Loucy (cell line): ENCODE results near the gene CRHR1.
A peak's percentile ranks its signal among the peaks of the same experiment; 100 is the strongest.

Experiments
- H2AFZ ChIP-seq: fragments of 200-600 bp; sonication (generic); 2 replicates; pipeline ENCODE4 v1.6.0; 2016; ENCODE audit warnings: antibody characterized with exemption, mild to moderate bottlenecking, low read length, moderate library complexity
- H3F3A ChIP-seq: fragments of 200-600 bp; 2 replicates; pipeline ENCODE4 v1.6.0; 2016; ENCODE audit warnings: antibody characterized with exemption, low read depth, mild to moderate bottlenecking
- H3K27me3 ChIP-seq: fragments of 200-600 bp; sonication (generic); 2 replicates; pipeline ENCODE4 v1.6.1; 2014; ENCODE audit warnings: low read length, mild to moderate bottlenecking; ENCODE audit not compliant: insufficient read depth, poor library complexity, severe bottlenecking
- H3K36me3 ChIP-seq: fragments of 200-600 bp; sonication (generic); 2 replicates; pipeline ENCODE4 v1.6.1; 2016; ENCODE audit warnings: low read length; ENCODE audit not compliant: insufficient read depth
- H3K4me1 ChIP-seq: fragments of 200-600 bp; sonication (generic); 2 replicates; pipeline ENCODE4 v1.5.1; 2014; ENCODE audit warnings: low read length, mild to moderate bottlenecking; ENCODE audit not compliant: insufficient read depth, poor library complexity, severe bottlenecking
- H3K4me2 ChIP-seq: fragments of 200-600 bp; sonication (generic); 2 replicates; pipeline ENCODE4 v1.6.0; 2014; ENCODE audit warnings: antibody characterized with exemption, low read length, low read depth, mild to moderate bottlenecking; ENCODE audit not compliant: poor library complexity, severe bottlenecking
- H3K4me3 ChIP-seq: fragments of 200-600 bp; sonication (generic); 2 replicates; pipeline ENCODE4 v1.5.1; 2014; ENCODE audit warnings: low read length, mild to moderate bottlenecking, mixed read lengths; ENCODE audit not compliant: poor library complexity, severe bottlenecking
- H3K79me2 ChIP-seq: fragments of 200-600 bp; sonication (generic); 2 replicates; pipeline ENCODE4 v1.6.1; 2014; ENCODE audit warnings: low read length; ENCODE audit not compliant: insufficient read depth
- H3K9ac ChIP-seq: fragments of 200-600 bp; sonication (generic); 2 replicates; pipeline ENCODE4 v1.6.0; 2014; ENCODE audit warnings: mild to moderate bottlenecking, low read depth, low read length, moderate library complexity; ENCODE audit not compliant: poor library complexity, severe bottlenecking
- H3K9me2 ChIP-seq: fragments of 200-600 bp; sonication (generic); replicated peaks from 2 replicates; pipeline ENCODE4 v1.6.1; 2016; ENCODE audit warnings: low read depth, low read length, mixed read lengths
- H3K9me3 ChIP-seq: fragments of 200-600 bp; sonication (generic); 2 replicates; pipeline ENCODE4 v1.6.1; 2014; ENCODE audit warnings: mild to moderate bottlenecking, antibody characterized with exemption, low read length, low read depth; ENCODE audit not compliant: insufficient read depth
- H4K20me1 ChIP-seq: fragments of 200-600 bp; sonication (generic); 2 replicates; pipeline ENCODE4 v1.6.0; 2014; ENCODE audit warnings: antibody characterized with exemption, low read length, mild to moderate bottlenecking; ENCODE audit not compliant: insufficient read depth, poor library complexity, severe bottlenecking
- CTCF ChIP-seq: fragments of 200-600 bp; sonication (generic); conservative IDR thresholded peaks from 2 replicates; pipeline ENCODE4 v1.5.1; 2014; ENCODE audit warnings: mild to moderate bottlenecking, antibody characterized with exemption, low read length
- EZH2phosphoT487 ChIP-seq: fragments of 200-600 bp; IDR thresholded peaks from 2 replicates; pipeline ENCODE4 v1.6.1; 2018; ENCODE audit warnings: antibody characterized with exemption, mild to moderate bottlenecking, moderate library complexity, borderline replicate concordance

The CRHR1 gene

GRCh38 chr17:45784741-45785479, 790 bp downstream of the CRHR1 start:
- Histone ChIP-seq H2AFZ (no peak overlapping the region), H3K4me1 (no peaks in the 10 kb centered on the region), H4K20me1 (no peaks in the 10 kb centered on the region), H3F3A (no peaks in the 10 kb centered on the region), H3K27me3 (peaks cover 7% of the 10 kb centered on the region), H3K9ac (no peak overlapping the region), H3K4me3 (no peak overlapping the region), H3K79me2 (no peaks in the 10 kb centered on the region), H3K9me2 (no peaks in the 10 kb centered on the region), H3K9me3 (no peaks in the 10 kb centered on the region), H3K36me3 (no peaks in the 10 kb centered on the region), H3K4me2 (peak overlapping the region; percentile 16)
- TF ChIP-seq EZH2phosphoT487 = no peak
- no peak for TF ChIP-seq CTCF

GRCh38 chr17:45785480-45786193, 1.5 kb downstream of the CRHR1 start:
- no peak overlapping the region for H3K4me2 ChIP-seq
- no peak overlapping the region for H3K4me3 ChIP-seq
- no peak overlapping the region for H3K9ac ChIP-seq
- no peak for TF ChIP-seq CTCF
- H3K9me2 ChIP-seq = no peaks in the 10 kb centered on the region
- H3K4me1 ChIP-seq = no peaks in the 10 kb centered on the region
- H2AFZ ChIP-seq = no peak overlapping the region
- H3K27me3 ChIP-seq = peaks cover 7% of the 10 kb centered on the region
- H3K36me3 ChIP-seq = no peaks in the 10 kb centered on the region
- H3K9me3 ChIP-seq = no peaks in the 10 kb centered on the region
- no peaks in the 10 kb centered on the region for H3K79me2 ChIP-seq
- H4K20me1 ChIP-seq = no peaks in the 10 kb centered on the region
- no peaks in the 10 kb centered on the region for H3F3A ChIP-seq

GRCh38 chr17:45786349-45786748, 2.2 kb downstream of the CRHR1 start:
- TF ChIP-seq EZH2phosphoT487 (no peak), CTCF (no peak)
- Histone ChIP-seq H3K4me1 (no peaks in the 10 kb centered on the region), H4K20me1 (no peaks in the 10 kb centered on the region), H3K4me2 (no peak overlapping the region), H3K9me2 (no peaks in the 10 kb centered on the region), H3K9me3 (no peaks in the 10 kb centered on the region), H3K9ac (no peak overlapping the region), H3K79me2 (no peaks in the 10 kb centered on the region), H2AFZ (no peak overlapping the region), H3K27me3 (peaks cover 7% of the 10 kb centered on the region), H3F3A (no peaks in the 10 kb centered on the region), H3K36me3 (no peaks in the 10 kb centered on the region), H3K4me3 (no peak overlapping the region)
